SU-DHL-6 (cell line): ENCODE data around the gene KAT2B.

ENCODE experiments used
- EZH2phosphoT487 ChIP-seq: fragments of 200-600 bp; sonication (generic), shearing (Covaris generic); conservative IDR thresholded peaks from 2 replicates; pipeline ENCODE4 v1.6.1; 2018; ENCODE audit warnings: mild to moderate bottlenecking, antibody characterized with exemption, low read length, moderate library complexity, mixed read lengths
- TF ChIP-seq, protein P1 (sequence below): fragments of 200-600 bp; sonication (generic); IDR thresholded peaks from one replicate; pipeline ENCODE4 v1.5.1; 2017; ENCODE audit warnings: antibody characterized with exemption, mild to moderate bottlenecking, low read length, moderate library complexity; ENCODE audit not compliant: insufficient read depth, poor library complexity, severe bottlenecking

DNA sequence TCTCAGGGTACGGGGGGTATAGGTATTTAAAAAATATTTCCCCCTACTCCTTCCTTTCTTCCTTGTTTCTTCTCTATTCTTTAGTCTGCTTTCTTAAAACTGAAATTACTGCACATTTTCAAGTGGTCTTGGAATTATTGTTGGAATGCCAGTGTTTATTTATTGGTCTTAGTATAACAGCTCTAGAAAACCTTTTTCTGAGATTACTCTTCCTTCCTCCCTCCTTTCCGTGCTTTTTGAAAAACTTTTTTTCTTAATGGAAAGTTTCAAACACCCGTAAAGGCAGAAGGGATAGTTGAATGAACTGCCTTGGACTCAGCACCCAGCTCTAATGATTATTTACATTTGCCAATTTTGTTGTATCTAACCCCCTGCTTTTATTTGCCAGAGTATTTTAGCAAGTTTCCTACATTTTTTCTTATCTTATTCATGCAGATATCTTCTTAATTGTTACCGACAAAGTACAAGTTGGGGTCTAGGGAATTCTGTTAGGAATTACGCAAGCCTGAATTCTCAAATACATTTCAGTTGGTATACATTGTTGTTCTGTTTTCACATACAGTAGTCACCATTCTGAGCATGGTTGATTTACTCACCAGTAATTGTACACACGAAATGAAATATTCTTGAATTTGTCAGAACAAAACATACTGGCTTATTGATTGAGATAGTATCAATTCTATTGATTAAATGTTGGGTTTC, 36.2 kb downstream of the KAT2B start:
- TF ChIP-seq, protein P1, sequence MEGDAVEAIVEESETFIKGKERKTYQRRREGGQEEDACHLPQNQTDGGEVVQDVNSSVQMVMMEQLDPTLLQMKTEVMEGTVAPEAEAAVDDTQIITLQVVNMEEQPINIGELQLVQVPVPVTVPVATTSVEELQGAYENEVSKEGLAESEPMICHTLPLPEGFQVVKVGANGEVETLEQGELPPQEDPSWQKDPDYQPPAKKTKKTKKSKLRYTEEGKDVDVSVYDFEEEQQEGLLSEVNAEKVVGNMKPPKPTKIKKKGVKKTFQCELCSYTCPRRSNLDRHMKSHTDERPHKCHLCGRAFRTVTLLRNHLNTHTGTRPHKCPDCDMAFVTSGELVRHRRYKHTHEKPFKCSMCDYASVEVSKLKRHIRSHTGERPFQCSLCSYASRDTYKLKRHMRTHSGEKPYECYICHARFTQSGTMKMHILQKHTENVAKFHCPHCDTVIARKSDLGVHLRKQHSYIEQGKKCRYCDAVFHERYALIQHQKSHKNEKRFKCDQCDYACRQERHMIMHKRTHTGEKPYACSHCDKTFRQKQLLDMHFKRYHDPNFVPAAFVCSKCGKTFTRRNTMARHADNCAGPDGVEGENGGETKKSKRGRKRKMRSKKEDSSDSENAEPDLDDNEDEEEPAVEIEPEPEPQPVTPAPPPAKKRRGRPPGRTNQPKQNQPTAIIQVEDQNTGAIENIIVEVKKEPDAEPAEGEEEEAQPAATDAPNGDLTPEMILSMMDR: no peak
- TF ChIP-seq EZH2phosphoT487: no peak
